Gastroesophageal sphincter (tissue), 3 donors: ENCODE results near the gene ATP10A.

Source experiments
- CTCF ChIP-seq, 4 experiments: fragments of 200-600 bp in 2 of 4; fragments of 450-650 bp in 2 of 4; sonication (generic) in 1 of 4; IDR thresholded peaks; one replicate each; pipeline ENCODE4 v1.5.1; 2017 to 2019; ENCODE audit warnings: antibody characterized with exemption in 4 of 4, mild to moderate bottlenecking in 2 of 4, moderate library complexity in 2 of 4
- EP300 ChIP-seq: sonication (generic); formaldehyde crosslinking; IDR thresholded peaks from one replicate; pipeline ENCODE4 v1.6.1; 2017; ENCODE audit warnings: antibody characterized with exemption, mild to moderate bottlenecking
- POLR2A ChIP-seq, 2 donors: fragments of 450-650 bp; IDR thresholded peaks; one replicate each; pipeline ENCODE4 v1.6.1; 2017; ENCODE audit warnings: antibody characterized with exemption in 2 of 2, mild to moderate bottlenecking in 2 of 2, moderate library complexity in 1 of 2
- POLR2AphosphoS5 ChIP-seq: sonication (generic); formaldehyde crosslinking; IDR thresholded peaks from one replicate; pipeline ENCODE4 v1.6.1; 2017; ENCODE audit warnings: antibody characterized with exemption

GRCh38 chr15:25679964-25680685 is 183.0 kb downstream of the ATP10A start:
- TF ChIP-seq POLR2A (IDR thresholded peaks at IDR 0.05) = no peak
- no peak for TF ChIP-seq CTCF (IDR thresholded peaks at IDR 0.05)
- no peak for TF ChIP-seq EP300
- no peak for TF ChIP-seq POLR2AphosphoS5
